ENCODE results near the gene TGDS.
"Not testable (repeated sequence)": the region's sequence is repeated elsewhere in the genome, so short reads cannot be mapped to it uniquely, and the experiment has no call there.

TGDS gene

DNA sequence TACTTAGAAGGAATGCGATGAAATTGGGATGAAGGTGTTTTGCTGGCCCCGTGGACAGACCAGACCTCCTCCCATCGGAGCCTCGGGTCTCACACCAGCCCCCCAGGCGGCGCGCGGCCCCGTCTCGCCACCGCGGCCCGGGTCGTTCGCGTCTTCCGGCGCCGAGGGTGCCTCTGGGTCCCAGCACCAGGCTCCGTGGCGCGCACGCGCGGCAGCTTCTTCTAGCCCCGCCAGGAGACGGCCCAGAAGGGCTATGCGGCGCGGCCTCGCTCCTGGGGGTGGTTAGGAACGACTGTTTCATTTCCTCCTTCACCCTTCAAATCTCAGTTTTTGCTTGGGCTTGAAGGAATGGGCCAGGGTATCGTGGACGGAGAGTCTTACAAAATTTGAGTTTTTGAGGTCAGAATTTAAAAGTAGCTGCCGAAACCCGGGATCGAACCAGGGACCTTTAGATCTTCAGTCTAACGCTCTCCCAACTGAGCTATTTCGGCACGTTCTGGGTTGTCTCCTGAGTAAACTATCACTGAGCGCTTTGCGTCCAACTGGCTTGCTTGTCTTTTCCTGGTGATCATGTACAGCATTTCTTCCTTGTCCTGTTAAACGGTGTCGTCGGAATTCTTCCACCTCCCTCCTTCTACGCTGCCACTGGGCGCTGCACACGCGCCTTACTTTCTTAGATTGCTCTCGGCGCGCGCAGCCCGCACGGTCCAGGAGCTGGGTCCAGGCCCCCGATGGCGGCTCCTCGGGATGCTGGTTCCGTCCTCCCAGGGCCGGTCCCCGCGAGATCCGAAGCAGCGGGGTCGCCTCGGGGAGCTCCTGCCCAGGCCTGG, 46.5 kb downstream of the TGDS start:
- DNase-seq (ENCODE audit: low spot score): peak; percentile 92

DNA sequence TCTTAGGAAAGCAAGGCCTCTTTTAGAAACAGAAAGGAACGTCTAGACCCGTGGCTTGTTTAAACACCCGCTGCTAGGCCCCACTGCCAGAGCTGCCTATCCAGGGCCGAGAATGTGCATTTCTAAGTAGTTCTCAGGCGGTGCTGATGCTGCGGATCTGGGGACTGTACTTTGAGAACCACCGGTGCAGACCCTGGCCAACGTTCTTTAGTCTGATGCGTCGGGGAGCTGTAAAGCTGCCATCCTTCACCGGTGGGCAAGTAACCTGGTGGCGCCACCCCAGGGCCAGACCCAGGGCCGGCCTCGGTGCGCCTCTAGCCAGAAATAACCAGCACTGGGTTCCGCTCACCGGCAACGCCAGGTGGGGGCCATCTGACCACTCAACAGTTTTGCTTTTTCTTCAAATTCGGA, 47.1 kb downstream of the TGDS start:
- DNase-seq (ENCODE audit: low spot score): peak; percentile 58

DNA sequence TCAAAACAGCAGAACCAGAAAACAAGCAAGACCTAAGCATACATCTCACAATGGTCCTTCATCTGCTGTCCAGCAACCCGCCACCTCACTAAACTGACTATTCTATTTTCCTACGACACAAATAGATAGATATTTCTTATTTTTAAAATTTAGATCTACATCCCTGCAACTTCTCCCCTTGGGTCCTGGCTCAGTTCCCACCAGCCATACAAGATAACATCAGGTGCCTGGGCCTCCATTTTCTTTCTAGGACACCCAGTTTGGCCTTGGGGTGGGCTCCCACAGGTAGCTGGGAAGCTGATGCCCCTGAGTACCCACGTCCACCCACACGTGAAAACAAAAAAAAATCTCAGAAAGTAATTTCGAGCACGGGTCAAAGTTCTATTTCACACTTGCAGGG, 47.6 kb downstream of the TGDS start:
- no peak for DNase-seq (ENCODE audit: low spot score)

DNA sequence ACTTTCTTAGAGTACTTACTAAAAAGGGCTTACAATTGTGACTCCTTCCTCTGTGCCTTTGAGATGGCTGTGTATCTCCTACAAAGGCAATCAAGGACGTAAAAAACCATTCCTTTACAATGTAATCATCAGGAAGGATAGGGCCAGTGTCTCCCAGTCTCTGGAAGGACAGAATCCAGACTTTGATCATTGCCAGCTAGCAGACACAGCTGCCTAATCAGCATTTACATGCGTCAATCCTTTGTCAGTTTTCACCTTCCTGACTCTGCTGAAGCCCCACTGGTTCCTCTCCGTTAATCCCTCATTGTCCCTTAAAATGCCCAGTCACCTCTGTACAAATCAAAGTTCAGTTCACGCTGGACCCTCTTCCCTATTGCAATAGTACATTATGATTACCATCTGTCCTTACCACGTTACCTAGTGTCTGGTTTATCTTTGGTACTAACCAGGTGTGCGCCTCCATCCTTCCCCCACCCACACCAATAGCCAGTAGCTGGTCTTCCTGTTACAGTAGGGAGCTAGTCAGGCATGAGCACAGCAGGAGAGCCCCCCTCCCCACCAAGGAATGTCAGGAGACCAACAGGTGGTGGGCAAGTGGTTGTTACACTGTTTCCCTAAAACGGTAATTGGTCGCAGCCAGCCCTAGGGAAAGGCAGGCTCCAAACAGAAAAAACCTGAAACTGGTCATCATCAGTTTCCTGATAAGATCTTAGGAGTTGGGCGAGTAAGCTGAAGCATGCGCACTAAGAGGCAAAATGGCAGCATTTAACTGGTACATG, 49.7 kb downstream of the TGDS start:
- DNase-seq (ENCODE audit: low spot score): no peak

DNA sequence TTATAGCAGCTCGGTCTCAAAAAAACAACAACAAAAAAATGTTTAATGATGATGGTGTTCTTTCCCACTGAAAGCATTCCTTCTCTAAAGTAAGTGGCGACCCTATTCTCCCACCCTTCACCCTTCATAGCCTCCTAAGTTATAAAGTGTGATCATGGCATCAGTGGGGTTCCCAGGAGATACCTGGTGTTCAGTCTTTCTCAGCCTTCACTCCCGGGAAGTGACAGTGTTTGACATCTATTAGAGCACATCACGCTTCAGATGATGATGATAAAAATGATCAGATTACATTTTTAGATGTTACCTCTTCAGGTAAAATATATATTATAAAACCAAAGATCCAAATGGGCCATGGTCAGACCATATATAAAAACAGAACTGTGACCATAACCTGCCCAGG, 51.0 kb downstream of the TGDS start:
- DNase-seq (ENCODE audit: low spot score): no peak

DNA sequence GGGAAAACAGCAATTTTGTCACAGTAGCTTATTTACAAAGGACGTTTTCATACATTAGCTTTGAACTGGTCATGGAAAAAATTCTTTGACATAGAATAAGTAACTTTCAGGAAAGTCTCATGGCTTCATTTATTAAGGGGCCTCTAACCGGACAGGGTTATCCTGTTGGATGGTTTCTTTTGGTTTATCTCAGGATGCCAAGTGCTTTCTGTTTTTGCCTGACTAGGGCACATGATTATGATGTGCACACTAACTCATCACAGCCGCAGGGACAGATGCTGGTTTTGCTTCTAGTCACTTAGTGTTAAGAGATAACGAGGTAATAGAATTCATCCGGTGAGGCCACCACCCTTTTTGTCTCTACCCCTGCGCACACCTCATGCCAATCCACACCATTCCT, 53.0 kb downstream of the TGDS start:
- DNase-seq (ENCODE audit: low spot score): no peak

DNA sequence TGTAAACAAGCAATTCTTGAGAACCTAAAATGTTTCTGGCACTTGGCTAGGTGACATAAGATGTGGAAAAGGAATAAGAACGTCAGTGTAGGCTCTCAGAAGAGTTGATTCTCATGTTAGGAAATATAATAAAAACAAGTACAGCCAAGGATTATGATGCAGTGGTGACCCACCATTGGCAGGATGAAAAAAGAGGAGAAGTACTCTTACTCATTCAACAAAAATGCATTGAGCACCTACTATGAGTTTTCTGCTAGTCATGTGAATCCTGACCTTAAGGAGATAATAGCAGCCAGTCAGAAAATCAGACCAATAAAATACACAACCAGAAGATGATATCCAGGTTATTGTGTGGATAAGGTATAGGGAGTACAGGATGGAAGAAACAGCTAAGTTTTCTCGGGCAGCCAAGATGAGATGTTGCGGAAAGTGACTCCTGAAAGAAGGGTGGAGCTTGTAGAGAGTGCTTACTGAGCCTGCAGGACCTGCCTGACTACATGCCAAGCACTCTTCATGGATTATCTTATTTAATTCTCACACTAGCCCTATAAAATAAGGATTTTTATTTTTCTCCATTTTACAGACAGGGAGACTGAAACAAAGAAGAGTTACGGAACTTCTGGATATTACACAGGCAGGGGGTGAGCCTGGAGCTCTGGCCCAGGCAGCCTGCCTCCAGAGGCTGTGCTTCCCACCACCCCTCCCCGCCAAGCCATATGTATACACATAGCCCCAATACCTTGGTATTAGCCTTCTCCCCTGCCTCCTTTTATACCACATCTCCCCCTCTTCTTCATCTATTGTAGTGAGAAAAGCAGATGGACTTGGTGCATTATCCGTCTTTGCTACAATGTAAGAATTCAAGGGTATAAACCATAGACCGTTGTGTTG, 58.0 kb downstream of the TGDS start:
- no peak for DNase-seq (ENCODE audit: low spot score)

DNA sequence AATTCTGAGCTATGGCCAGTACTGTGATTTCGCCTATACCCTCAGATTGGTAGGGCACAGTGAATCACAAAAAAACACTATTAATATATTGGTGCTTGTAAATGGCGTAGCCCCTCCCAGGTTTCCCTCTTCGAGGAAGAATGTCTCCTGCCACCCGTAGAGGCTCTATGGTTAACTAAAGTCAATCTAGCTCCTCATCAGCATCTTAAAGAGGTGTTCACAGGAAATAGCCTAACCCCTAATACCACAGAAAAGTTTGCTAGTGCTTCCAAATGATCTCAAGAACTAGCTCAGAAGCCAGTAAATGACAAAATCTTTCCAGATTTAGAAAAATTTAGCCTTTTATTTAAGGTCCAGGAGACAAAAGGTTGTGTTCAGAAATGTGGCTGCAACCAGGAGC, 60.2 kb downstream of the TGDS start:
- no peak for DNase-seq (ENCODE audit: low spot score)

DNA sequence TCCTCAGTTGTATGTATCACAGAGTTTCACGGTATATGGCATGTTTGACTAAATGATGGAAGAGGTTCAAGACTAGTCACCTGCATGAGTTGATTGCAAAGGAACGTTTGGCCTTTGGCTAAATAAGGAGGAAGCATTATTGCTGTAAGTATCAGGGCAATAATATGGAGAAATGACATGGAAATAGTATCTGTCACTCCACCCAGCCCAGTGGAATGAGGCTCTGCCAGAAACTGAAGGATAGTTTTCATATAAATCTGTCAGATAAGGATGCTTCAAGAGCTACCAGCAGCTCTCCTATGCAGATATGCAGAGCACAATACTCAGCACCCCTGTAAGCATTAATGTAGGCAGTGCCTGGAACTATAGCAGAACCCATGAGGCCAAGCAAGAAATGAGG, 60.7 kb downstream of the TGDS start:
- DNase-seq (ENCODE audit: low spot score): no peak

DNA sequence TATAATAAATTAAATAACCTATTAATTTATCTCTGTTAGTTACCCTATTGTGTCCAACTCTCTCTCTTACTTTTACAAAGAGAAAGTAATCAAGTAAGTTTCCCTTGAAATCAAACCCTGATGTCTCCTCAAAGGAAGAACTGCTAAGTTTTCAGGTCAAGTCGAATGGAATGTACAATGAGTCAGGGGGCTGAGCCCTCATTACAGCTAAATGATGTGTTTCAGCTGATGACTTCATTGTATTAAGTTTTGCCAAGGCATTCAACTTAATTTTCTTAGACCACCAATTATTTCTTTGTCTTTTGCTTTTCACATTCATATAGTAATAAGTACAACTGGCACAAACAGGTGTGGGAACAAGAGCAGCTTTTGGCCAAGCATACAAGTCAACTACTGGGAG, 61.8 kb downstream of the TGDS start:
- DNase-seq (ENCODE audit: low spot score): no peak

DNA sequence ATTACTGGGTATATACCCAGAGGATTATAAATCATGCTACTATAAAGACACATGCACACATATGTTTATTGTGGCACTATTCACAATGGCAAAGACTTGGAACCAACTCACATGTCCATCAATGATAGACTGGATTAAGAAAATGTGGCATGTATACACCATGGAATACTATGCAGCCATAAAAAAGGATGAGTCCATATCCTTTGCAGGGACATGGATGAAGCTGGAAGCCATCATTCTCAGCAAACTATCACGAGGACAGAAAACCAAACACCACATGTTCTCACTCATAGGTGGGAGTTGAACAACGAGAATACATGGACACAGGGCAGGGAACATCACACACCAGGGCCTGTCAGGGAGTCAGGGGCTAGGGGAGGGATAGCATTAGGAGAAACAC, 63.7 kb downstream of the TGDS start:
- DNase-seq (ENCODE audit: low spot score): not testable (repeated sequence)

DNA sequence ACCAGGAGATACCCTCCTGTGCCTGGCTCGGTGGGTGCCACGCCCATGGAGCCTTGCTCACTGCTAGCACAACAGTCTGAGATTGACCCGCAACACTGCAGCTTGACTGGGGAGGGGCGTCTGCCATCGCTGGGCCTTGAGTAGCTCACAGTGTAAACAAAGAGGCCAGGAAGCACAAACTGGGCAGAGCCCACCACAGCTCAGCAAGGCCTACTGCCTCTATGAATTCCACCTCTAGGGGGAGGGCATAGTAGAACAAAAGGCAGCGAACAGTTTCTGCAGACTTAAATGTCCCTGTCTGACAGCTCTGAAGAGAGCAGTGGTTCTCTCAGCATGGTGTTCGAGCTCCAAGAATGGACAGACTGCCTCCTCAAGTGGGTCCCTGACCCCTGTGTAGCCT, 69.0 kb downstream of the TGDS start:
- DNase-seq (ENCODE audit: low spot score): not testable (repeated sequence)

DNA sequence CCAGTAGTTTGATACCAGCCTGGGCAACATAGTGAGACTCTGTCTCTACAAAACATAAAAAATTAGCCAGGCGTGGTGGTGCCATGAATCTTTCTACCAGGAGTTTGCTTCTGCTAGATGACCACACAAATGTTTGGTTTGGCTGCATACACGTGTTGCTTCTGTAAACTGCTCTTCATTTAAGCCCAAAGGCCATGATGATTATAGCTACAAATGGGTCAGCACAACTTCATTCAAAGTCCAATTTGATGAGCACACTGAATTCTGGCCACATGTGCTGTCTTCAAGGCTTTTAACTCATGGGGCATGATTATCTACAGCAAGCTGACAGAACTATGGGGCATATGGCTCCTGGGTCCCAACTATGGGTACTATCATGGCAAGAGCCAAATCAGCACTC, 70.2 kb downstream of the TGDS start:
- DNase-seq (ENCODE audit: low spot score): no peak

DNA sequence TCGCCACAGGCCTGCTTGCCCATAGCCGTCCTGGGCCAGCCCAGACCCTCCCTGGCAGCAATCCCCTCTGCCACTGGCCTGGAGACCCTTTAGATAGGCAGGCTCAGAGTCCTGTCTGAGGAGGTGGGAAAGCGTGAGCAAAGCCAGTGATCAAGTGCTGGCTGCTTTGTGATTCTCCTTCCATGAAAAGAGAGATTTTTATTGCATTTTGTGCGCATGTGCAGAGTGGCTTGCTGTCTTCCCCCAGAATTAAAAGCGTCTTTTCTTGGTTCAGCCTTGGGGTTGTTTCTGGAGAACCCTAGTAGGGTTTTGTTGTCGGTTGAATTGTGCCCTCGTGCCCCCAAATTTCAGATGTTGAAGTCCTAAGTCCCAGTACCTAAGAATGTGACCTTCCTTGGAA, 71.5 kb downstream of the TGDS start:
- no peak for DNase-seq (ENCODE audit: low spot score)

Data from globus pallidus (tissue), 1 donor.